ENCODE results near the gene SCYL1. TPM values are rescaled to one million over a fixed set of nuclear protein-coding genes. Genes with fewer than 3 reads are reported as not detected.

Gene SCYL1
- total and polyA plus RNA-seq, 2 of the 4 experiments (the other 2 are of a cell fraction): 96.4 to 150 TPM

- ChIA-PET POLR2A (ENCODE audit: unreplicated experiment) (no interaction called here), CTCF (no interaction called here)
- Histone ChIP-seq H3K23ac (ENCODE audit: low read depth, low read length) (no peak overlapping the region), H2BK120ac (ENCODE audit: low read depth, low read length) (no peak overlapping the region), H2BK15ac (ENCODE audit: low read depth, low read length) (no peak overlapping the region), H4K8ac (ENCODE audit: low read depth in 2 of 2, low read length in 2 of 2) (no peak overlapping the region), H3K4me3 (ENCODE audit: insufficient read depth, low read depth, low read length) (no peak overlapping the region), H2BK5ac (ENCODE audit: low read depth, low read length, poor library complexity, severe bottlenecking) (no peak overlapping the region), H3K27ac (ENCODE audit: insufficient read depth, low read length) (no peak overlapping the region), H3K9ac (ENCODE audit: low read depth, low read length) (no peak overlapping the region), H3K79me1 (ENCODE audit: low read depth in 1 of 2, low read length in 2 of 2) (peaks cover 20 to 45% of the 10 kb centered on the region in 2 experiments; a peak in 3 of 4 replicates), H2AK9ac (replicated peaks; ENCODE audit: low read depth, low read length, poor library complexity) (no peak overlapping the region), H3K4me1 (ENCODE audit: control insufficient read depth, insufficient read depth, low read length) (peaks cover 26% of the 10 kb centered on the region), H3K4me2 (ENCODE audit: low read depth, low read length) (no peak overlapping the region), H3K14ac (replicated peaks; ENCODE audit: low read depth, low read length) (no peak overlapping the region), H2BK20ac (ENCODE audit: low read depth, low read length) (no peak overlapping the region), H4K5ac (ENCODE audit: low read depth, low read length) (no peak overlapping the region), H3K18ac (ENCODE audit: low read depth, low read length) (no peak overlapping the region), H3K9me1 (ENCODE audit: insufficient read depth, low read length) (peaks cover 8% of the 10 kb centered on the region), H4K91ac (ENCODE audit: insufficient read depth, low read depth, low read length) (no peak overlapping the region), H2AFZ (replicated peaks; ENCODE audit: low read length, poor library complexity) (no peak overlapping the region), H3K4ac (ENCODE audit: low read depth, low read length) (no peak overlapping the region; the same call in 1 of the 2 replicates), H3K36me3 (ENCODE audit: control insufficient read depth, insufficient read depth, low read length) (peaks cover 28% of the 10 kb centered on the region; the same call in 1 of the 2 replicates), H3K27me3 (ENCODE audit: control insufficient read depth, insufficient read depth, low read length) (no peaks in the 10 kb centered on the region), H3K9me3 (ENCODE audit: control insufficient read depth, insufficient read depth, low read length) (no peaks in the 10 kb centered on the region), H3K56ac (ENCODE audit: extremely low read depth, insufficient read depth, low read length) (no peak overlapping the region), H2AK5ac (ENCODE audit: low read depth, low read length) (peak overlapping the region; percentile 72; the same call in 1 of the 2 replicates), H4K20me1 (ENCODE audit: insufficient read depth, low read length) (peaks cover 16% of the 10 kb centered on the region)
- in situ Hi-C loops (cut with MboI; ENCODE audit: low sequenced_read_pairs) (no loop called here), dilution Hi-C loops (cut with HindIII; ENCODE audit: low sequenced_read_pairs, unreplicated experiment) (no loop called here), intact Hi-C loops (cut with micrococcal nuclease) (no loop called here)
- no peak for DNase-seq
- whole genome bisulfite sequencing, 2 experiments (ENCODE audit: extremely low coverage in 2 of 2, insufficient read length in 1 of 2): 80% methylated on average over 1 of the region's 3 CpGs; no CpG with 5 or more reads in 1 of the 2 experiments
- no peak for TF ChIP-seq POLR2A (IDR thresholded peaks at IDR 0.05; ENCODE audit: low read depth, low read length)
- no peak for TF ChIP-seq RCOR1 (IDR thresholded peaks at IDR 0.05; ENCODE audit: insufficient replicate concordance, low read length)
- no peak for TF ChIP-seq ELK1 (IDR thresholded peaks at IDR 0.05; ENCODE audit: borderline replicate concordance, low read depth, low read length)
- TF ChIP-seq NFE2L2 (IDR thresholded peaks at IDR 0.05; ENCODE audit: low read depth, low read length): no peak
- TF ChIP-seq MXI1 (IDR thresholded peaks at IDR 0.05; ENCODE audit: borderline replicate concordance, low read depth, low read length): no peak
- TF ChIP-seq RAD21 (IDR thresholded peaks at IDR 0.05; ENCODE audit: low read length): no peak
- TF ChIP-seq MAZ (IDR thresholded peaks at IDR 0.05; ENCODE audit: borderline replicate concordance, low read depth, low read length): no peak
- no peak for TF ChIP-seq USF2 (IDR thresholded peaks at IDR 0.05; ENCODE audit: low read depth, low read length)
- no peak for TF ChIP-seq RFX5 (IDR thresholded peaks at IDR 0.05; ENCODE audit: low read depth, low read length)
- no peak for TF ChIP-seq FOS (IDR thresholded peaks at IDR 0.05; ENCODE audit: low read depth, low read length)
- no peak for TF ChIP-seq CHD1 (IDR thresholded peaks at IDR 0.05; ENCODE audit: low read depth, low read length)
- no peak for TF ChIP-seq MAFK (IDR thresholded peaks at IDR 0.05; ENCODE audit: low read depth, low read length)
- TF ChIP-seq CEBPB (IDR thresholded peaks at IDR 0.05; ENCODE audit: low read depth, low read length): no peak
- no peak for TF ChIP-seq BHLHE40 (IDR thresholded peaks at IDR 0.05; ENCODE audit: low read depth, low read length)
- no peak for ATAC-seq (ENCODE audit: low read depth)
- BruUV-seq (replicated peaks): no TSS peak
Observed at GRCh38 chr11:65578667-65579066, 53.8 kb downstream of the SCYL1 start.

Data from IMR-90 (cell line).